ENCODE data around the gene PPP1R12A.

PPP1R12A gene

DNA sequence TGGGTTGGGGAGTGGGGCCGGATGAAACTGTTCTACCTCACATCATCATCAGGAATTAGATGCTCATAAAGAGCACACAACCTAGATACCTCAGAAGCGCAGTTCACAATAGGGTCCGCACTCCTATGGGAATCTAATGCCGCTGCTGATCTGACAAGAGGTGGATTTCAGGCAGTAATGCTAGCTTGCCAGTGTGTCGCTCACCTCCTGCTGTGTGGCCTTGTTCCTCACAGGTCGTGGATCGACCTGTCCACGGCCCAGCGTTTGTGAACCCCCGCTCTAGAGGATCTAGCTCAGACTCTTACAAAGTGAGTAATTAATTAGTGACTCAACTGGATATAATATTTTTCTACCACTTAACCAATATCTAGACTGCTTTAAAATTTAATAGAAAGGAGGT, 5.8 kb downstream of the PPP1R12A start:
- ATAC-seq (replicated peaks) (no peak), DNase-seq (no peak)
- Mint-ChIP-seq H3K9me3 (no peaks in the 10 kb centered on the region), H3K27me3 (no peaks in the 10 kb centered on the region), H3K27ac (no peak overlapping the region), H3K36me3 (peaks cover 6 to 7% of the 10 kb centered on the region in 2 donors), H3K4me3 (no peak overlapping the region), H3K4me1 (peaks cover 24 to 46% of the 10 kb centered on the region in 2 donors)

DNA sequence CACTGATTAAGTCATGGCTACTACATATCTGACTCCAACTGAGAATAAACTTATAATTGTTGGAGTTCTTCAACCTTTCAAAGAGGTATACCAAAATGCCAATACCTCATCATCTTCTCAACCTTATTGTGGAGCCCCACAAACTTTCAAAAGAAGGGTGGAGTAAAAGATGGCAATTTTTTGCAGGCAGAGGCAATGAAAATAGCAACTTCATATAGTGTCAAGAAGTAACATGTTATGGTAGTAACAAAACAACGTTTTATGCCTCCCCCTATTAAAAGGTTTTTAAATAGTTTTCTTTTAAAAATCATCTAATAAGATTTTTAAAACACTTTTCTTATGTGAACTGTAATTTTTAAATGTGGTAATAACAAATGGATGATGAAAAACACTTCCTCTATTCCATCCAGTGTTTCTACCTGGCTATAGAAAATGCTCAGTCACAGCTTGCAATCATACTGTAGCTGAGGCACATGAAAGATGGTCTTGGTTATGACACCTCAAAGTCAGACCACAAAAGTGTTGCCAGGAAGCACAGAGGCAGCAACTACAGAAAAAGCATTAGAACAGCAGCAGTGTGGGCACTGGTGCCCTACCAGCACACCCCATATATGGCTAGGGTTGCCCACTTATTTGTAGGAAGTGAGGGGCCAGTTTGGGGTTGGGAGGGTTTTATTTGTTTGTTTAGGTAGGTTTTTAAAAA, 7.0 kb downstream of the PPP1R12A start:
- DNase-seq (peak; percentile 4), ATAC-seq (replicated peaks) (peak; percentile 89 to 98)
- Mint-ChIP-seq H3K27ac (peak overlapping the region; percentile 37), H3K36me3 (peaks cover 5 to 6% of the 10 kb centered on the region in 2 donors), H3K9me3 (no peaks in the 10 kb centered on the region), H3K4me3 (no peak overlapping the region), H3K4me1 (peaks cover 23 to 47% of the 10 kb centered on the region in 2 donors), H3K27me3 (no peaks in the 10 kb centered on the region)

DNA sequence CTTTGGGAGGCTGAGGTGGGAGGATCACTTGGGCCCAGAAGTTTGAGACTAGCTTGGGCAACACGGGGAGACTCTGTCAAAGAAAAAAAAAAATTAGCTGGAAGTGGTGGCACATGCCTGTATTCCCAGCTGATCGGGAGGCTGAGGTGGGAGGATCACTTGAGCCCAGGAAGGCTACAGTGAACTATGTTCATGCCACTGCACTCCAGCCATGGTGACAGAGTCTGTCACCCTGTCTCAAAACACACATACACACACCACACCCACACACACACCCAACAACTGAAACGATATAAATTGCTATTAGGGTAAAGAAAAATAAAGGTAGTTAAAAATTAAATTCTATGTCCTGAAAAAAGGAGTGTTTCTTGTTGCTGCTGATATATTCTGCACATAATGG, 7.9 kb downstream of the PPP1R12A start:
- H3K27ac Mint-ChIP-seq = no peak overlapping the region
- no peaks in the 10 kb centered on the region for H3K9me3 Mint-ChIP-seq
- ATAC-seq (replicated peaks) (no peak), DNase-seq (no peak)
- H3K4me3 Mint-ChIP-seq = no peak overlapping the region
- H3K27me3 Mint-ChIP-seq = no peaks in the 10 kb centered on the region
- H3K4me1 Mint-ChIP-seq = peaks cover 20 to 49% of the 10 kb centered on the region in 2 donors
- peaks cover 8 to 10% of the 10 kb centered on the region in 2 donors for H3K36me3 Mint-ChIP-seq

DNA sequence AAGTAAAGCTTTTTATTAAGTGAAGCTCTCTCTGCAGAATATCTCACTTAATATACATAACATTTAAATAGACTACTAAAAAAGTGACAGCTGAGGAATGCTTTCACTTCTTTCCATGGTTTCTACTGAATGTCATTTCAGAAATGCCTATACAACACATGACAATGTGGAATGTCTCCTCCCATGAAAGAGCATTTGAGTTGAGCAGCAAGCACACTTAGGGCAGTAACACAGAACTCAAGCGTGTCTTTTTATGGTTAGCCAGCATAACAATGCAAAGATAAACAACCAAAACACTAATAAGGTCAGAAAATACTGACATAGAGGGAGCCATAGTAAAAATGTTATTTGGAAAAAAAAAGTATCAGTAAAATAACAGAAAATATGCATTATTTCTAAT, 9.4 kb downstream of the PPP1R12A start:
- Mint-ChIP-seq H3K4me1 (peaks cover 29 to 63% of the 10 kb centered on the region in 2 donors), H3K9me3 (no peaks in the 10 kb centered on the region), H3K4me3 (no peak overlapping the region), H3K27me3 (no peaks in the 10 kb centered on the region), H3K36me3 (peaks cover 8 to 11% of the 10 kb centered on the region in 2 donors), H3K27ac (no peak overlapping the region)
- DNase-seq (no peak), ATAC-seq (replicated peaks) (no peak)

DNA sequence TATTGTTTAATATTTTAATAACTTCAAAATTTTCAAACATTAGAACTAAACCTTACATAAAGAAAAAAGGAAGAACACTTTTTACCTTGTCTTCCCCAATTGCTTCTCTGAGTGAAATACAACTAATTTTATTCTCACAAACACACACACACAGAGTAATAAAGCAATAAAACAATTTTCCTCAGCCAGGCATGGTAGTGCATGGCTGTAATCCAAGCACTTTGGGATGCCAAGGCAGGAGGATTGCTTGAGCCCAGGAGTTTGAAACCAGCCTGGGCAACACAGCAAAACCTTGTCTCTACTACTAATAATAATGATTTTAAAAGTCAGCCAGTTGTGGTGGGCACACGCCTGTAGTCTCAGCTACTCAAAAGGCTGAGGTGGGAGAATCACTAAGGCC, 13.1 kb downstream of the PPP1R12A start:
- Mint-ChIP-seq H3K4me3 (no peak overlapping the region), H3K9me3 (no peaks in the 10 kb centered on the region), H3K27ac (no peak overlapping the region), H3K4me1 (peaks cover 36 to 68% of the 10 kb centered on the region in 2 donors), H3K27me3 (no peaks in the 10 kb centered on the region), H3K36me3 (peaks cover 5 to 16% of the 10 kb centered on the region in 2 donors)
- ATAC-seq (replicated peaks) (no peak), DNase-seq (no peak)

DNA sequence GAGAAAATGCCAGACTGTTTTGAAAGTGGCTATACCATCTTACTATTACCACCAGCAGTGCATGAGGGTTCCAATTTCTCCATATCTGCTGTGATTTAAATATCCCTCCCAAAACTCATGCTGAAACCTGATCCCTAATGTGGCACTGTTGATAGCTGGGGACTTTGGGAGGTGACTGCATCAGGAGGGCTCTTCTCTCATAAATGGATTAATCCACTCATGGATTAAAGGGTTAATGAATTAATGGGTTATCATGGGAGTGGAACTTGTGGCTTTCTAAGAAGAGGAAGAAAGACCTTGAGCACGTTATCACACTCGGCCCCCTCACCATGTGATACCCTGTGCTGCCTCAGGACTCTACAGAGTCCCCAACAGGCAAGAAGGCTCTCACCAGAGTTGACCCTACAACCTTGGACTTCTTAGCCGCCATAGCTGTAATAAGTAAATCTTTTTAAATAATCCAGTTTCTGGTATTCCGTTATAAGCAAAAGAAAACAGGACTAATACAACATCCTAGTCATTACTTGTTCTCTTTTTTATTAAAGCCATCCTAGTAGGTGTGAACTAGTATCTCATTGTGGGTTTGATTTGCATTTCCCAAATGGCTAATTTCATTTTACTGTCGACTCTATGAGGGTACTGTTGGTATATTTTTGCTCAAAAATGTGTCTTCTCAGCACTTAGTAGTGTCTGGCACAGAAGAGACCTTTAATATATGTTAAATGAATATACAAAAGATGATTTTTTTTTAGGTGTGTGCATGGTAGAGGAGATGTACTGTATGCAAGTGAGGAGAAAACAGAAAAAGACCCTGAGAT, 14.3 kb downstream of the PPP1R12A start:
- Mint-ChIP-seq H3K4me3 (no peak overlapping the region), H3K27ac (no peak overlapping the region), H3K27me3 (no peaks in the 10 kb centered on the region), H3K4me1 (peaks cover 43 to 70% of the 10 kb centered on the region in 2 donors), H3K36me3 (peaks cover 10 to 16% of the 10 kb centered on the region in 2 donors), H3K9me3 (no peaks in the 10 kb centered on the region)
- DNase-seq (no peak), ATAC-seq (replicated peaks) (peak; percentile 60 to 75)

DNA sequence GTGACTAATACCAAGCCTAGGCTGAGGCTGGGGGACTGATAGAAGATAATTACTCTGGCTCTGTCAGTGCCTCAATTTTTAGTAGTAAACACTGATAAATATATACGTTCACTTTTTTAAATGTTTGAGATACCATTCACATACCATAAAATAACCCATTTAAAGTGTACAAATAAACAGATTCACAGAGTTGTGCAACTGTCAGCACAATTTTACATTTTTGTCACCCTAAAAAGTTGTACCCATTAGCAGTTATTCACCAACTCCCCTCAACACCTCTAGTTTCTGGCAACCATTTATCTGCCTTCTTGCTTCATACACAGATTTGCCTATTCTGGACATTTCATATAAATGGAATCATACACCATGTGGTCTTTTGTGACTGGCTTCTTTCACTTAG, 15.1 kb downstream of the PPP1R12A start:
- Mint-ChIP-seq H3K36me3 (peaks cover 10 to 16% of the 10 kb centered on the region in 2 donors), H3K27me3 (no peaks in the 10 kb centered on the region), H3K27ac (no peak overlapping the region), H3K4me3 (no peak overlapping the region), H3K4me1 (peaks cover 42 to 69% of the 10 kb centered on the region in 2 donors), H3K9me3 (no peaks in the 10 kb centered on the region)
- DNase-seq = no peak
- no peak for ATAC-seq (replicated peaks)

DNA sequence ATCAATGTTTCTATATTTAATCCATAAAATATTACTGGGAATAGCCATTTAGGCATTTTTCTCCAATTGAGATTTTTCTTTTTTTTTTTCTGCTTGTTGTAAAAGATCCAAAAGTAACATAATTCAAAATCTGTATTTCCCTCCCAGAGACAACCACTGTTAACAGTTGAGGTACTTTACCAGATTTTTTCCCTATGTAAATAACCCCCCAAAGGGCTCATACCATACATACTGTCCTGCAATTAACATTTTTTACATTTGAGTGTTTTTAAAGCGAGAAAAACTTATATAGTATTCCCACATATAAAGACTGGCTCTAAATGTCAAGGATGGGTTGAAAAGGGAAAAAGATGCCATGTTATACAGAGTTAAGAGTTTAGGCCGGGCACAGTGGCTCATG, 18.1 kb downstream of the PPP1R12A start:
- Mint-ChIP-seq H3K4me3 (no peak overlapping the region), H3K36me3 (peaks cover 6 to 20% of the 10 kb centered on the region in 2 donors), H3K4me1 (peaks cover 47 to 69% of the 10 kb centered on the region in 2 donors), H3K27me3 (no peaks in the 10 kb centered on the region), H3K27ac (no peak overlapping the region), H3K9me3 (no peaks in the 10 kb centered on the region)
- no peak for DNase-seq
- ATAC-seq (replicated peaks) = no peak

DNA sequence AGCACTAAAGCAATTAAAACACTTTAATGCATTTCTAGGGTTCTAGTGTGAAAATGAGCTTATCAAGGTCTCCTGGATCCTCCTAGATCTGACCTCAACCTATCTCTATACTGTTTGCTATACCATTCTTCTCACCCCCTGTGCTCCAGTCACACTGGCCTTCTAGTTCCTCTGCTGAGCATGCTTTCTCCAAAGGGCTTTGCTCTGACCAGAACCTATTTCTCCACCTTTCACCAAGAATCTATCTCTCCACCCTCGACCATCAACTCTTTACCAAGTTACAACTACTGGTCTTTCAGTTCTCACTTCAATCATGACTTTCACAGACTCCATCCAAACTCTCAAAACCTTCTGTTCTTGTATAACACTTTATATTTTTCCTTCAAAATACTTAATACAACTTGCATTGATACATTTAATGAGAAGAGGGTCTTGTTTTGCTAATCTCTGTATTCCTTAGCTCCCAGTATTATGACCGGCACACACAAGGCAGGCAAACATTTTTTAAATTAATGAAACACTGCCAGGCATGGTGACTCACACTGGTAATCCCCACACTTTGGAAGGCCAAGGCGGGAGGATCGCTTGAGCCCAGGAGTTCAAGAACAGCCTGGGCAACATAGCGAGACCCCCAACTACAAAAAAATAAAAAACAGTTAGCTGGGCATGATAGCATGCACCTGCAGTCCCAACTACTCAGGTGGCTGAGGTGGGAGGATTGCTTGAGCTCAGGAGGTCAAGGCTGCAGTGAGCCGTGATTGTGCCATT, 22.8 kb downstream of the PPP1R12A start:
- H3K27me3 Mint-ChIP-seq = no peaks in the 10 kb centered on the region
- H3K4me3 Mint-ChIP-seq = no peak overlapping the region
- H3K27ac Mint-ChIP-seq = peak overlapping the region; percentile 32
- peaks cover 31 to 49% of the 10 kb centered on the region in 2 donors for H3K4me1 Mint-ChIP-seq
- ATAC-seq (replicated peaks) (no peak), DNase-seq (no peak)
- H3K36me3 Mint-ChIP-seq = peaks cover 5 to 9% of the 10 kb centered on the region in 2 donors
- no peaks in the 10 kb centered on the region for H3K9me3 Mint-ChIP-seq

DNA sequence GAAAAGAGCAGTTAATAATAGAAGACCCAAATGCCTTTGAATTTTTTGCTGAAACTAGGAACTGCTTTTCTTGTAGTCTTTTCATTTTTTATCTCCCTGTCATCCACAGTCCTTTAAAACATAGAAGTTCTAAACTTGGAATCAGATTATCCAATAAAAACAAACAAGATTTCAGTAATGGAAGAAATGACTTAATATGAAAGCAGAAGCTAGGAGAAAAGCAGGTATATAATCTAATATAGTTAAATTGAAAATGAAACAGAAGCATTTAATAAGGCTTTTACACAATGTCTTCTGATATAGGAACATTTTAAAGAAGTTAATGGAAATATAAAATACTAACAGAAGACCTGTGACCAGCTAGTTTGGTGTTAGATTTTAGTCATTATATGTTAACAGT, 26.5 kb downstream of the PPP1R12A start:
- no peaks in the 10 kb centered on the region for H3K9me3 Mint-ChIP-seq
- peak overlapping the region; percentile 31 for H3K27ac Mint-ChIP-seq
- no peaks in the 10 kb centered on the region for H3K27me3 Mint-ChIP-seq

DNA sequence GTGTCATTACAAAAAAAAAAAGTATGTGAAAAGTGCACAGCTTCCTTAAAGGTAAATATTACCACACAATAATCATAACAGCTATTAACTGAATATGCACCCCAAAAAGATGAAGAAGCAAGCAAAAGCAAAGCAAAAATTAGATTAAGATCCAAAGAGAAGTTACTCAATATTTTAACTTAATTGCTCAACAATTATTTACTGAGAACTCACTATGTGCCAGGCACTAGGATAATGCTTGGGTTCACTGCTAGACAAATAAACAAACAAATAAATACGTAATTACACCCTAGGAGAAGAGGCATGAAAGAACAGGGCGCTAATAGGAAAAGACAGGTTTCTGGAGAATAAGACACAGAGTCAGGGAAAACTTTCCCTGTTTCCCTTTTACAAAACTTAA, 33.4 kb downstream of the PPP1R12A start:
- Mint-ChIP-seq H3K27ac (no peak overlapping the region), H3K9me3 (no peaks in the 10 kb centered on the region), H3K4me3 (no peak overlapping the region), H3K27me3 (no peaks in the 10 kb centered on the region), H3K4me1 (peaks cover 28 to 60% of the 10 kb centered on the region in 2 donors), H3K36me3 (peaks cover 12% of the 10 kb centered on the region in 2 donors)
- DNase-seq (no peak), ATAC-seq (replicated peaks) (no peak)

More for the DNA sequence above, 26.5 kb downstream of the PPP1R12A start:
- peaks cover 0 to 6% of the 10 kb centered on the region in 2 donors for H3K36me3 Mint-ChIP-seq
- H3K4me1 Mint-ChIP-seq = peaks cover 21 to 39% of the 10 kb centered on the region in 2 donors
- ATAC-seq (replicated peaks) (no peak), DNase-seq (no peak)
- no peak overlapping the region for H3K4me3 Mint-ChIP-seq

DNA sequence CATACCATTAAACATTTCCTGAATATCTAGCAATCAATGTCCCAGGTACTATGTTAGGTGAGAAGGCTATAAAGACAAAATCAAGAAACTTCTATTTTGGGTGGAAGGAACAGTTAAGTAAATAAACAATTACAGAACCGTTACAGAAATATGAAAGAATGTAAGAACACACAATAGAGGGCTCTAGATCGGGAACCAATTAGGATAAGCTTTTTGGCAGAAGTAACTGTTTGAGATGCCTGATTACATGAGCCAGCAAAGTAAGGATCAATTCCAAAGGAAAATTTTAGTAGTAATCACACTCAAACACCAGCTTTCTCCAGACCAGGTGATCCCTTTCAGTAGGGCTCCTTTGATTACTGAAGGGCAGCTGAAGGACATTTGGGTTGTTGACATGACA, 33.9 kb downstream of the PPP1R12A start:
- H3K4me1 Mint-ChIP-seq = peaks cover 29 to 66% of the 10 kb centered on the region in 2 donors
- peaks cover 12% of the 10 kb centered on the region in 2 donors for H3K36me3 Mint-ChIP-seq
- H3K9me3 Mint-ChIP-seq = no peaks in the 10 kb centered on the region
- ATAC-seq (replicated peaks) = no peak
- DNase-seq = no peak
- H3K27me3 Mint-ChIP-seq = no peaks in the 10 kb centered on the region
- no peak overlapping the region for H3K4me3 Mint-ChIP-seq
- no peak overlapping the region for H3K27ac Mint-ChIP-seq

DNA sequence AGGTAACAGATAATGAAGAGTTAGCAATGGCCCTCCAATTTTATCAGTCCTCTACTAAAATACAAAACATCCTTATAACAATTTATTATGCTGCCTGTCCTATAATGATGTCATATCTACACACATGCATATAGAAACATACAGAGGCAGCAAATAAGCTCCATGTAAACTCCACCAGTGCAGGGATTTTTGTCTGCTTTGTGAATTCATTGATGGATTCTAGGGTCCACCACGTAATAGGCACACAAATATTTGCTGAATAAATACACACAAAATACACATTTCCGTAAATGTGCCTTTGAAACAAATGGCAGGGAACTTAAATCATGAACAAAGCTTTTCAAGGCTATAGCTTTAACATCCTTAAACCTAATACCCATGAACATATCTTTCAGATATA, 34.7 kb downstream of the PPP1R12A start:
- no peak for DNase-seq
- Mint-ChIP-seq H3K4me1 (peaks cover 33 to 72% of the 10 kb centered on the region in 2 donors), H3K4me3 (no peak overlapping the region), H3K9me3 (no peaks in the 10 kb centered on the region), H3K36me3 (peaks cover 12% of the 10 kb centered on the region in 2 donors), H3K27ac (no peak overlapping the region), H3K27me3 (no peaks in the 10 kb centered on the region)
- ATAC-seq (replicated peaks) = no peak

DNA sequence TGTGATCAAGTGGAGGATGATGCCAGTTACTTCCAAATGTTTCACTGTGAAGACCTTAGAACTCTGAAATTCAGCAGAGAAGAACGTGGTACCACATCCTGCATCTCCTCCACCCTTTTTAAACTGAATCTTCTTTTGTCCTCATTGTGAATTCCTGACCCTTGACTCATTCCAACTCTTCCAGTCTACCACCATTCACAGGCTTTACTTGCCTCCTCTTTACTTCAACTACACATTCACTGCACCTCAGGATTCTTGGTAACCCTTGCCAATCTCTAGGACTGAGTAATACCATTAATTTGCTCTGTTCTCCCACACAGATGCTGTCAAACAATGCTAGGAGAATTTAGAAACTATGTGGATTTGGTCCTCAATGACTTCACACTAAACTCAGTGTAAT, 37.3 kb downstream of the PPP1R12A start:
- DNase-seq (no peak), ATAC-seq (replicated peaks) (no peak)
- peaks cover 30 to 70% of the 10 kb centered on the region in 2 donors for H3K4me1 Mint-ChIP-seq
- no peak overlapping the region for H3K4me3 Mint-ChIP-seq
- H3K36me3 Mint-ChIP-seq = peaks cover 8 to 18% of the 10 kb centered on the region in 2 donors
- no peaks in the 10 kb centered on the region for H3K27me3 Mint-ChIP-seq
- no peaks in the 10 kb centered on the region for H3K9me3 Mint-ChIP-seq
- no peak overlapping the region for H3K27ac Mint-ChIP-seq
